ENCODE measurements around the gene PRMT7.

The PRMT7 gene

GRCh38 chr16:68347605-68348004, 36.8 kb downstream of the PRMT7 start:
- DNase-seq (ENCODE audit: low read depth in 2 of 2): no peak

DNA sequence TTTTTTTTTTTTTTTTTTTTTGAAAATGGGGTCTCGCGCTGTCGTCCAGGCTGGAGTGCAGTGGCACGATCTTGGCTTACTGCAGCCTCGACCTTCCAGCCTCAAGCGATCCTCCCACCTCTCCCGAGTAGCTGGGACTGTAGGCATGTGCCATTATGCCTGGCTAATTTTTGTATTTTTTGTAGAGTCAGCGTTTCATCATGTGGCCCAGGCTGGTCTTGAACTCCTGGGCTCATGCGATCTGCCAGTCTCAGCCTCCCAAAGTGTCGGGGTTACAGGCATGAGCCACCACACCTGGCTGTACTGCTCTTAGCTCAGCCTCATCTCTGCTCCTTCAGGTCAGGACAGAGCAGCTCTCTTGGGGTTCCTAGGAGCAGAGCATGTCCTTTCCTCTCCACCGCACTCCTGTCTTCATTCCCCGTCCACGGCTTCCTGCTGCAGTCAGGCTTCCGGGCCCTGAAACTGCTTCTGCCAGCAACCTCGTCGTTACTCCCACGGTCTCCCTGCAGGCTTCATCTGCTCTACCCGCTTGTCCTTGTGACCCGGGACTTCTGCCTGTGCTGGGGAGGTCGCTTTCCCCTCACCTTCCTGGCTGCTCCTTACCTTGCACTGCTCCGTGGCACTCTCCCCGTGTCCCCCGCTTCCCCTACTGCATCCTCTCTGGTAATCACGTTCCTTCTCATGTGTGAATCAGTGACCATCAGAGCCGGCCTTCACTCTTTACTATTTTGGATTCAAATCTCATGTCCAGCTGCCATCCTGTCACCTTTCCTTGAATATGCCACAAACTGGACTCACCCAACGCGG, 38.0 kb downstream of the PRMT7 start:
- DNase-seq (ENCODE audit: low read depth in 2 of 2): no peak

DNA sequence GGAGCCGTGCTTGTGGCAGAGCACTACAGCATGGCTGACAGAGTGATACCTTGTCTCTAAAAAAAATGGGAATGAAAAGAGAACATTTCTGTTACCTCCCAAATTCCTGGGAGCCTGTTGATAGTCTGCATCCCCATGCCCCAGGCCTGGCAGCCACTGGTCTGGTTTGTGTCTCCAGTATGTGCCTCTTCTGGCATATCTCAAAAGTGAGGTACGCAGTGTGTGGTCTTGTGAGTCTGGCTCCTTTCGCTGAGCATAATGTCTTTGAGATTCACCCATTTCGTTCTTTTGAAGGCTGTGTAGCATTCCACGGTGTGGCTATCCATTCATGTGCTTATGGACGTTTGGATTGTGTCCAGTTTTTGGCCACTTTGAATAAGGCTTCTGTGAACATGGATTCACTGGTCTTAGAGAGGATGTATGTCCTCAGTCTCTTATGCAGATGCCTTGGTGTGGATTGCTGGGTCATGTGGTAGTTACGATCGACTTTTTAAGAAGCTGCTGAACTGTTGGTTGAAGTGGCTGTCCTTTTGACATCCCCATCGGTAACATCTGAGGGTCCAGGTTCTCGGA, 39.1 kb downstream of the PRMT7 start:
- no peak for DNase-seq (ENCODE audit: low read depth in 2 of 2)

GRCh38 chr16:68350813-68351350, 40.1 kb downstream of the PRMT7 start:
- no peak for DNase-seq (ENCODE audit: low read depth in 2 of 2)

GRCh38 chr16:68351463-68351862, 40.6 kb downstream of the PRMT7 start:
- DNase-seq (ENCODE audit: low read depth in 2 of 2): no peak

DNA sequence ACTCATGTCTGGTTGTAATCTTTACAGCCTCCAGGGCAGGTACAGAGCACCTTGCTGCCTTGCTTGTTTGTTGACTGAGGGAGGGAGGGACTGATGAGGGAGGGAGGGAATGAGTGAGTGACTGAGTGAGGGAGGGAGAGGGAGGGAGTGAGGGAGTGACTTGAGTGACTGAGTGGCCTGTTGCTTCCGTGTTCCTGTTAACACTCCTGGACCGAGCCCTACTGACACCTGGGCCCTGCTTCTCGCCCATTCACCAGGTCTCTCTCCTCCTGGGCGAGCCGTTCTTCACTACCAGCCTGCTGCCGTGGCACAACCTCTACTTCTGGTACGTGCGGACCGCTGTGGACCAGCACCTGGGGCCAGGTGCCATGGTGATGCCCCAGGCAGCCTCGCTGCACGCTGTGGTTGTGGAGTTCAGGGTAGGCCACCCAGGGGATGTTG, 41.2 kb downstream of the PRMT7 start:
- DNase-seq (ENCODE audit: low read depth in 2 of 2): no peak

DNA sequence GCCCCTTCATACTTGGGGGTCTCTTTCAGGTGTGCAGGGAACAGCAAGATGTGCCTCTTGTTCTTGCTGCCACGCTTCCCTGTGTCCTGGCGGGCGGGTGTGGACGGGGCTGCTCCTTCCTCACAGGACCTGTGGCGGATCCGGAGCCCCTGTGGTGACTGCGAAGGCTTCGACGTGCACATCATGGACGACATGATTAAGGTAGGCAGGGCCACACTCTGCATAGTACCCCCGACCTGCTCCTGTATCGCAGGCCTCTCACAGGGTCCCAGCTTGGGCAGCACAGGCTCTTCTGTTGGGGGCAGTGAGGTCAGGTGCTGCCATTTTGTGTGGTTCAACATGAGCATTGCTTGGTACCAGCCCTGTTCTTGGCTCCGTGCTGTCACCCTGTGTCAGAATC, 42.5 kb downstream of the PRMT7 start:
- no peak for DNase-seq (ENCODE audit: low read depth in 2 of 2)

DNA sequence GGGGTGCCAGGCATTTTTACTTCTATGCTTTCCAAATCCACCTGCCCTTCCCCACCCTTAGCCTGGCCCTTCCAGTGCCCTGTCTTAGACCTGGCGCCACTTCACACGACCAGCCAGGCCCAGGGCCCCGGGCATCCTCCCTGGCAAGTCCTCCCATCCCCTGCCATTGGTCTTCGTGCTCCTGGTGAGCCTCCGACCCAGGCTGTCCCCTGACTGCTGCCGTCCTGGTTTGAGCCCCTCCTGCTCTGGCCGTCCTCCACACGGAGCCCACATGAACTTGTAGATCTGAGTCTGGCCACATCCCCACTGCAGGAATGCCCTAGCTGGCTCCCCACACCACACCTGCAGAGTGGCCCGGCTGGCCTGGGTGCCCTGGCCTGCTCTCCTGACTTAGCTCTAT, 44.0 kb downstream of the PRMT7 start:
- DNase-seq (ENCODE audit: low read depth in 2 of 2): no peak

DNA sequence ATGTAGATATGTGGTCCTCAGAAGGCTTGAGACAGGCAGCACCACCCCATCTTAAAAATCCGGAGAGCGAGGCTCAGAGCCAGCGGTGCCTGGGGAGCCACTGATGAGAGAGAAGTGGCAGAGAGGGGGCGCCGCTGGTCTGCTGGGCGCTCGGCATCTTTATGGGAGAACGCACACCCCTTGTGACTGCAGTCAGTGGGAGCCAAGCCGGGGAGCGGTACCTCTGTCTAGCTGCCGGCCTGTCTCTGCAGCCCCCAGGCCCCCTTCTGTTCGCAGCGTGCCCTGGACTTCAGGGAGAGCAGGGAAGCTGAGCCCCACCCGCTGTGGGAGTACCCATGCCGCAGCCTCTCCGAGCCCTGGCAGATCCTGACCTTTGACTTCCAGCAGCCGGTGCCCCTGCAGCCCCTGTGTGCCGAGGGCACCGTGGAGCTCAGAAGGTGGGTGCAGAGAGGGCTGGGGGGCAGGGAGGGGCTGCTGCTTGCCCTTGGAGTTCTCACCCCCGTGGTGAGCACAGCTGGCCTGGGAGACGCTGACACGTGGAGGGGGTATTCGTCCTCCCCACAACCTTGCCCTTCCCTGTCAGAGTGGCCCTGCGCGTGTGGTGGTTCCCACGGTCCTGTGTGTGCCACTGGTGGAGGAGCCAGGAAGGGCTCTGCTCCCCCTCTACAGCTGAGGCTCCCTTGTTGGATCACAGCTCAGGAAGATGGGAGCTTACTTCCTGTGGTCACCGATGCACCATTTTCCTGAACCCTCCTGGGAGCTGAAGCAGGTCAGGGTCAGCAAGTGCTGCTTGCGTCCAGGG, 44.8 kb downstream of the PRMT7 start:
- DNase-seq (ENCODE audit: low read depth in 2 of 2): no peak

- peak; percentile 31 to 32 for DNase-seq (ENCODE audit: low read depth in 2 of 2)
Measured at GRCh38 chr16:68356249-68356918, 45.6 kb downstream of the PRMT7 start.

DNA sequence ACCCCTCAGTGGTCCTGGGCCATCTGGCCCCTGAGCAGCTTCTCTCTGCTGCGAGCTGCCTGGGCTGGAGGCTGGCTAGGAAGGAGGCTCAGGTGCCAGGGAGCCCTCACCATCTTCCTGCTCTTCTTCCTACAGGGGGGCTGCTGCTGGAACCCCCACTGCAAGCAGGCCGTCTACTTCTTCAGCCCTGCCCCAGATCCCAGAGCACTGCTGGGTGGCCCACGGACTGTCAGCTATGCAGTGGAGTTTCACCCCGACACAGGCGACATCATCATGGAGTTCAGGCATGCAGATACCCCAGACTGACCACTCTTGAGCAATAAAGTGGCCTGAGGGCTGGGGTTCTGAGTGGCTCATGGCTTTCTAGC, 46.1 kb downstream of the PRMT7 start:
- no peak for DNase-seq (ENCODE audit: low read depth in 2 of 2)

DNA sequence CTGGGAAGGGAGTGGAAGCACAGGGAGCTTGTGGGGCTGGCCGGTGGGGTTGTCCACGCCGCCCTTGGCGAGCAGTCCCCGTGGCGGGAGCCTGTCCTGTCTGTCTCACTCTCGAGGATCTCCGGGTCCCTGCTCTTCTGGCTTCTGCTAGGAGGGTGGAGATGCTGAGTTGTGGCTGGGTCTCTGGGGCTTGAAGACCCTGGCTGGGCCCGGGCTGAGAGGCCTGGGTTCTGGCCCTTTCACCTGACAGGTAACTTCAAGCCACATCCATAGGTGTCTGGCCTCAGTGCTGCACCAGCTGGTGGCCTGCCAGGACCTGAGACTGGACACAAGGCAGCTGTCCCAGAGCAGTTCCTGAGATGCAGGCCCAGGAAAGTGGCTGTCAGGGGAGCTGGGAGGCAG, 46.7 kb downstream of the PRMT7 start:
- no peak for DNase-seq (ENCODE audit: low read depth in 2 of 2)

- DNase-seq (ENCODE audit: low read depth in 2 of 2): no peak
Measured at GRCh38 chr16:68357923-68358322, 47.1 kb downstream of the PRMT7 start.

DNA sequence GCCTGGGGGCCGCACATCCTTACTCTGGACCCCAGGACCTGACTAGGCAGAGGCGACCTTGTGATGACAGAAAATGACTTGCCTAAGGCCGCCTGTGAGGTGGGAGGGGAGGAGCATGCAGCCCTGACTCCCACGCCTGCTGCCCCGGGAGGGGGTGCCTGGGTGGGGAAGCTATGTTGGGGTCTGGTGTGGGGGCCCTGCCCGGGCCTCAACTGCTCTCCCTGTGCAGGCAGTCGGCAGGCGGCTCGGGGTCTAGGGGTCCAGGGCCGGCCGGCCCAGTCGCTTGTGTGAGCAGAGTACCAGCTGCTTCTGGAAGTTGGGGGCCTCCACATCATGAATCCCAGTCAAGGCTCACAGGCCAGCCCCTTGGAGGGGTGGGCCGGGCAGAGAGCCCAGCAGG, 48.1 kb downstream of the PRMT7 start:
- no peak for DNase-seq (ENCODE audit: low read depth in 2 of 2)

GRCh38 chr16:68359398-68360191, 48.8 kb downstream of the PRMT7 start:
- no peak for DNase-seq (ENCODE audit: low read depth in 2 of 2)

GRCh38 chr16:68360547-68360946, 49.7 kb downstream of the PRMT7 start:
- DNase-seq (ENCODE audit: low read depth in 2 of 2): no peak

DNA sequence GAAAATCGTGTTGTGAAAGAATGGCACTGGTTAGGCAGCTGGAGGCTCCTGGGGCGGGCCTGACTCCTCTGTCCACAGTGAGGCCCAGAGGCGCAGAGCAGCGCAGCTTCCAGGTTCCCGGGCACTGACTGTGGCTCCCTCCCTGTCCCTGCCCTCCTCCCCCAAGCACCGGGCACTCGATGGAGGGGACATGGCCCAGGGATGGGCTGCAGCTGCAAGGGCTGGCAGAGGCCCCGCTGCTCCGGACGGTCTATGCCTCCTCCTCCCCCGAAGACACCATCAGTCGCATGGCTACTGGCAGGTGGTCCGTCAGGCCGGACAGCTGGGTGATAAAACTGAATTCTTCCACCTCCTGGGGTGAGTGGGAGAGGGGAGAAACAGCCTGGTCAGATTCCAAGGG, 50.1 kb downstream of the PRMT7 start:
- no peak for DNase-seq (ENCODE audit: low read depth in 2 of 2)

DNA sequence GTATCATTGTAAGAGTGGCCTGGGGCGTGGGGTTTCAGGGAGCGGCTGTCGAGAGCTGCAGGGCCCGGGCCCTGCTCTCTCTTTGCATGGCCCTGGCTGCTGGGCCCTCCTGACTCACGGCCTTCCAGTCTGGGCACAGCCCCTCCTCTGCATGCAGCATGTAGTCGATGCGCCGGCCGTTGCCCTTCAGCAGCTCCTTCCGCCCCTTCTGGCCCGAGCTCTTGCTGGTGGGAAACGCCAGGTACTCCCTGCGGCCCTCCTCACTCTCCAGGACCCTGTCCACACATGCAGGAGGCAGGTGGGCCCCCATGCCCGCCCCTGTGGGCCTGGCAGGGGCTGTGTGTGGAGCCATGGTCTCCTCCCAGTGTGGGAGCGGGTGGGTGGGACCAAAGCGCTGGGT, 50.7 kb downstream of the PRMT7 start:
- no peak for DNase-seq (ENCODE audit: low read depth in 2 of 2)

DNA sequence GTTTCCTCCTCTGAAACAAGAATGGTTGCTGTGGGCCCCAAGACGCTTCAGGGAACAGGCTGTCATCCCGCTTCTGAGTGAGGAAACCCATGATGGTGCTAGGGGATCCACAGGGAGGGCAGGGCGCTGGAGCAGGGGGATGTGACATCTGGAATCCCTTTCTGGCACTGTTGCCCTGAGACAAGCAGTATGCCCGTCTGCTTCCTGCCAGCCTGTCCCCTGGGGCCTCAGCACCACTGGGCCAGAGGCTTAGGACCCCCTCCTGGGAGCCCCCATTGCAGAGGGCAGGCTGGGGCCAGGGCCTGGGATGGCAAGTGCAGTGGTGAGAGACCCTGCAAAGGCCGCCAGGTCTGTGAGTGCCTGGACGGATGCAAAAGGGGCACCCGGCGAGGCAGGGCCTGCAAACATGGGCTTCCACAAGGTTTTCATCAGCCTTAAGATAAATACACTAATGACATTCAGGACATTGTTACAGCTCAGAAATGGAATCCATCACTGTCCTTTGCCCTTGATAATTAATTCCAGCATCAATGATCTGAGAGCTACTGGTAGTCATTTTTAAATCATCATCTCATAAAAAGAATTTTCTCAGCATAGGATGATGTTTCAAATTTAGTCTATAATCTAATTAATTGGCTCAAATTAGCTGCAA, 51.6 kb downstream of the PRMT7 start:
- no peak for DNase-seq (ENCODE audit: low read depth in 2 of 2)

- no peak for DNase-seq (ENCODE audit: low read depth in 2 of 2)
Measured at GRCh38 chr16:68362947-68363657, 52.3 kb downstream of the PRMT7 start.

All from stimulated activated CD8-positive, alpha-beta memory T cell treated with anti-CD3 and anti-CD28 coated beads, Interleukin-7, amount 100 ng/mL, for 1 hour (primary cell).